ENCODE results near the gene TP53RK. TPM values are rescaled to one million over a fixed set of nuclear protein-coding genes. Genes with fewer than 3 reads are reported as not detected.

The TP53RK gene
- total RNA-seq, 2 experiments from 2014 or later: 15.2 to 18.0 TPM

- DNase-seq: no peak
- no peaks in the 10 kb centered on the region for H3K9me3 Mint-ChIP-seq
- no peak overlapping the region for H3K4me3 Mint-ChIP-seq
- ChIA-PET CTCF (no interaction called here), POLR2A (interaction anchor here (0.6 kb wide), 1 partner anchor 12 kb away, joined by 8 read pairs; no protein-coding TSS in a partner anchor)
- H3K27ac Mint-ChIP-seq: no peak overlapping the region
- no peaks in the 10 kb centered on the region for H3K36me3 Mint-ChIP-seq (ENCODE audit: low read depth)
- H3K4me1 Mint-ChIP-seq: no peaks in the 10 kb centered on the region
- peaks cover 14% of the 10 kb centered on the region for H3K27me3 Mint-ChIP-seq
Observed at GRCh38 chr20:46657137-46657536, 32.1 kb downstream of the TP53RK start.

- peak; percentile 4 for DNase-seq
- Mint-ChIP-seq H3K4me1 (peaks cover 1% of the 10 kb centered on the region), H3K36me3 (ENCODE audit: low read depth) (peaks cover 1% of the 10 kb centered on the region), H3K9me3 (no peaks in the 10 kb centered on the region), H3K27me3 (peaks cover 38% of the 10 kb centered on the region), H3K4me3 (no peak overlapping the region), H3K27ac (no peak overlapping the region)
- POLR2A ChIA-PET: no interaction called here
- CTCF ChIA-PET: interaction anchor here (1.2 kb wide), 1 partner anchor 28 kb away, joined by 3 read pairs; no protein-coding TSS in a partner anchor
Observed at GRCh38 chr20:46652699-46653098, 36.5 kb downstream of the TP53RK start.

GRCh38 chr20:46651091-46651962 is 37.9 kb downstream of the TP53RK start, which contains the start of gene SLC13A3:
Gene SLC13A3, minus strand, starts transcription at chr20:46651459. Its CDS starts 38 bp downstream, at chr20:46651421.
- H3K27me3 Mint-ChIP-seq: peaks cover 38% of the 10 kb centered on the region

GRCh38 chr20:46650575-46651090 is 38.6 kb downstream of the TP53RK start:
- no peak overlapping the region for H3K27ac Mint-ChIP-seq
- CTCF ChIA-PET: interaction anchor here (1.0 kb wide), 1 partner anchor 12 kb away, joined by 3 read pairs; no protein-coding TSS in a partner anchor
- H3K27me3 Mint-ChIP-seq: peaks cover 38% of the 10 kb centered on the region
- no peak overlapping the region for H3K4me3 Mint-ChIP-seq
- H3K36me3 Mint-ChIP-seq (ENCODE audit: low read depth): peaks cover 1% of the 10 kb centered on the region
- POLR2A ChIA-PET: no interaction called here
- peaks cover 1% of the 10 kb centered on the region for H3K4me1 Mint-ChIP-seq
- DNase-seq: no peak
- no peaks in the 10 kb centered on the region for H3K9me3 Mint-ChIP-seq

More at GRCh38 chr20:46651091-46651962, 37.9 kb downstream of the TP53RK start, which contains the start of gene SLC13A3:
- DNase-seq: peak; percentile 0
- ChIA-PET POLR2A (no interaction called here), CTCF (interaction anchor here (1.0 kb wide), 1 partner anchor 12 kb away, joined by 3 read pairs; no protein-coding TSS in a partner anchor)
- Mint-ChIP-seq H3K9me3 (no peaks in the 10 kb centered on the region), H3K4me1 (peaks cover 1% of the 10 kb centered on the region), H3K27ac (no peak within 1 kb of the TSS), H3K36me3 (ENCODE audit: low read depth) (peaks cover 1% of the 10 kb centered on the region), H3K4me3 (no peak within 1 kb of the TSS)

GRCh38 chr20:46649965-46650542 is 39.2 kb downstream of the TP53RK start:
- CTCF ChIA-PET: interaction anchor here (1.0 kb wide), 1 partner anchor 11 kb away, joined by 3 read pairs; no protein-coding TSS in a partner anchor
- Mint-ChIP-seq H3K27ac (no peak overlapping the region), H3K36me3 (ENCODE audit: low read depth) (peaks cover 1% of the 10 kb centered on the region), H3K27me3 (peaks cover 38% of the 10 kb centered on the region), H3K9me3 (no peaks in the 10 kb centered on the region), H3K4me1 (peaks cover 1% of the 10 kb centered on the region), H3K4me3 (no peak overlapping the region)
- DNase-seq: peak; percentile 2
- POLR2A ChIA-PET: no interaction called here

GRCh38 chr20:46649650-46649949 is 39.6 kb downstream of the TP53RK start:
- Mint-ChIP-seq H3K4me3 (no peak overlapping the region), H3K36me3 (ENCODE audit: low read depth) (peaks cover 1% of the 10 kb centered on the region), H3K27me3 (peaks cover 36% of the 10 kb centered on the region), H3K4me1 (peaks cover 1% of the 10 kb centered on the region), H3K27ac (no peak overlapping the region), H3K9me3 (no peaks in the 10 kb centered on the region)
- POLR2A ChIA-PET: no interaction called here
- DNase-seq: no peak
- CTCF ChIA-PET: no interaction called here

- DNase-seq: no peak
- no peak overlapping the region for H3K4me3 Mint-ChIP-seq
- ChIA-PET POLR2A (no interaction called here), CTCF (interaction anchor here (0.7 to 1.2 kb wide), 2 partner anchors 9 to 16 kb away, joined by 3 read pairs; no protein-coding TSS in a partner anchor)
- peaks cover 1% of the 10 kb centered on the region for H3K4me1 Mint-ChIP-seq
- H3K27ac Mint-ChIP-seq: no peak overlapping the region
- H3K36me3 Mint-ChIP-seq (ENCODE audit: low read depth): peaks cover 1% of the 10 kb centered on the region
- H3K27me3 Mint-ChIP-seq: peaks cover 35% of the 10 kb centered on the region
- no peaks in the 10 kb centered on the region for H3K9me3 Mint-ChIP-seq
Observed at GRCh38 chr20:46648903-46649649, 40.2 kb downstream of the TP53RK start.

GRCh38 chr20:46647469-46647868 is 41.8 kb downstream of the TP53RK start:
- DNase-seq: no peak
- Mint-ChIP-seq H3K27ac (no peak overlapping the region), H3K36me3 (ENCODE audit: low read depth) (peaks cover 1% of the 10 kb centered on the region), H3K27me3 (peaks cover 25% of the 10 kb centered on the region), H3K9me3 (no peaks in the 10 kb centered on the region), H3K4me1 (peaks cover 1% of the 10 kb centered on the region), H3K4me3 (no peak overlapping the region)
- ChIA-PET POLR2A (no interaction called here), CTCF (interaction anchor here (0.7 kb wide), 1 partner anchor 61 kb away, joined by 3 read pairs; no protein-coding TSS in a partner anchor)

- Mint-ChIP-seq H3K4me1 (peaks cover 1% of the 10 kb centered on the region), H3K27ac (no peak overlapping the region), H3K9me3 (no peaks in the 10 kb centered on the region), H3K4me3 (no peak overlapping the region), H3K27me3 (peaks cover 22% of the 10 kb centered on the region), H3K36me3 (ENCODE audit: low read depth) (peaks cover under 1% of the 10 kb centered on the region)
- POLR2A ChIA-PET: no interaction called here
- CTCF ChIA-PET: interaction anchor here (0.7 kb wide), 1 partner anchor 62 kb away, joined by 3 read pairs; no protein-coding TSS in a partner anchor
- no peak for DNase-seq
Observed at GRCh38 chr20:46646659-46647380, 42.4 kb downstream of the TP53RK start.

- H3K27ac Mint-ChIP-seq: no peak overlapping the region
- POLR2A ChIA-PET: no interaction called here
Observed at GRCh38 chr20:46646122-46646521, 43.1 kb downstream of the TP53RK start.

GRCh38 chr20:46644733-46645132 is 44.5 kb downstream of the TP53RK start:
- Mint-ChIP-seq H3K9me3 (no peaks in the 10 kb centered on the region), H3K36me3 (ENCODE audit: low read depth) (no peaks in the 10 kb centered on the region), H3K4me3 (no peak overlapping the region), H3K27me3 (peaks cover 3% of the 10 kb centered on the region), H3K27ac (no peak overlapping the region), H3K4me1 (no peaks in the 10 kb centered on the region)
- POLR2A ChIA-PET: no interaction called here
- DNase-seq: no peak
- CTCF ChIA-PET: no interaction called here

More at GRCh38 chr20:46646122-46646521, 43.1 kb downstream of the TP53RK start:
- Mint-ChIP-seq H3K27me3 (peaks cover 17% of the 10 kb centered on the region), H3K9me3 (no peaks in the 10 kb centered on the region), H3K36me3 (ENCODE audit: low read depth) (no peaks in the 10 kb centered on the region), H3K4me3 (no peak overlapping the region), H3K4me1 (peaks cover 1% of the 10 kb centered on the region)
- DNase-seq: no peak
- CTCF ChIA-PET: no interaction called here

GRCh38 chr20:46644160-46644559 is 45.1 kb downstream of the TP53RK start:
- no peak overlapping the region for H3K4me3 Mint-ChIP-seq
- no peaks in the 10 kb centered on the region for H3K9me3 Mint-ChIP-seq
- POLR2A ChIA-PET: no interaction called here
- CTCF ChIA-PET: no interaction called here
- no peaks in the 10 kb centered on the region for H3K27me3 Mint-ChIP-seq
- no peak for DNase-seq
- no peak overlapping the region for H3K27ac Mint-ChIP-seq
- H3K36me3 Mint-ChIP-seq (ENCODE audit: low read depth): no peaks in the 10 kb centered on the region
- no peaks in the 10 kb centered on the region for H3K4me1 Mint-ChIP-seq
